Astrocyte (in vitro differentiated cells and primary cell): ENCODE data around the gene SCN8A.

ENCODE experiments used
- EZH2 ChIP-seq: IDR thresholded peaks from 2 replicates; pipeline ENCODE4 v1.6.1; 2012; ENCODE audit warnings: mild to moderate bottlenecking, low read length, inconsistent platforms; ENCODE audit not compliant: insufficient read depth
- TF ChIP-seq, protein P1 (sequence below): IDR thresholded peaks from 2 replicates; pipeline ENCODE4 v1.5.1; 2011; ENCODE audit warnings: low read depth, mild to moderate bottlenecking, inconsistent platforms, low read length, moderate library complexity; ENCODE audit not compliant: insufficient read depth

DNA sequence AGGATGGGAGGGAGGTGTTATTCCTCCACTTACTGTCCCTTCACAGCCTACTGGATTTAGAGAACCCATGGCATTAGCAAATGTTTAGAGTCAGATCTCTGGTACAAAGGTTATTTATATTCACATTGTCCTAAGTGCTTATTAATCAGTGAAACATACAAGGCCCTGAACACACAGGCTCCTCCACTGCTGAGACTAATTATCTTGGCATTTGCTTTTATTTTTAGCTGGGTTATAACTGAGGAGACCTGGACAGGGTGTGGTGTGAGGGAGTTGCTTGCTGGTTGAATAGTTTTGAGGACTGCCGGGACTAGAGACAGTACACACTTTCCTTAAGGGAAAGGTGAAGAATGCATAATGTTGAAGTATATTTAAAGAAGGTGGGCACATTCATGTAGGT, 180.0 kb downstream of the SCN8A start:
- TF ChIP-seq, protein P1, sequence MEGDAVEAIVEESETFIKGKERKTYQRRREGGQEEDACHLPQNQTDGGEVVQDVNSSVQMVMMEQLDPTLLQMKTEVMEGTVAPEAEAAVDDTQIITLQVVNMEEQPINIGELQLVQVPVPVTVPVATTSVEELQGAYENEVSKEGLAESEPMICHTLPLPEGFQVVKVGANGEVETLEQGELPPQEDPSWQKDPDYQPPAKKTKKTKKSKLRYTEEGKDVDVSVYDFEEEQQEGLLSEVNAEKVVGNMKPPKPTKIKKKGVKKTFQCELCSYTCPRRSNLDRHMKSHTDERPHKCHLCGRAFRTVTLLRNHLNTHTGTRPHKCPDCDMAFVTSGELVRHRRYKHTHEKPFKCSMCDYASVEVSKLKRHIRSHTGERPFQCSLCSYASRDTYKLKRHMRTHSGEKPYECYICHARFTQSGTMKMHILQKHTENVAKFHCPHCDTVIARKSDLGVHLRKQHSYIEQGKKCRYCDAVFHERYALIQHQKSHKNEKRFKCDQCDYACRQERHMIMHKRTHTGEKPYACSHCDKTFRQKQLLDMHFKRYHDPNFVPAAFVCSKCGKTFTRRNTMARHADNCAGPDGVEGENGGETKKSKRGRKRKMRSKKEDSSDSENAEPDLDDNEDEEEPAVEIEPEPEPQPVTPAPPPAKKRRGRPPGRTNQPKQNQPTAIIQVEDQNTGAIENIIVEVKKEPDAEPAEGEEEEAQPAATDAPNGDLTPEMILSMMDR = no peak
- no peak for TF ChIP-seq EZH2
